Left cardiac atrium (tissue), 4 donors: ENCODE measurements around the gene ADORA2A. TPM values are rescaled to one million over a fixed set of nuclear protein-coding genes. Genes with fewer than 3 reads are reported as not detected.
A peak's percentile ranks its signal among the peaks of the same experiment; 100 is the strongest.

Experiments used
- ATAC-seq, 2 donors: fragments of 200-7000 bp; cut with Tn5 transposase; one replicate each; pipeline ENCODE4 v1.9.1; 2020; ENCODE audit warnings: mild to moderate bottlenecking in 2 of 2, moderate library complexity in 2 of 2
- DNase-seq: peaks from one replicate; pipeline ENCODE4 v3.0.0-alpha.2; 2020
- intact Hi-C, 2 donors: fragments of 100-400 bp; cut with DNase I; formaldehyde crosslinking; loops; one replicate each; pipeline versions ENCODE4 v1.14.1 to v1.15.1; 2022 to 2023
- total RNA-seq, 2 donors: library from RNA; stranded (reverse); fragmentation: NEBNext Ultra II Directional; extraction: Animal tissue kit (Norgen Biotek cat#: 25700); gene quantifications; one replicate each; pipeline ENCODE4 v1.2.1, GENCODE V29; 2021
- donor health status: DM: no; HTN: yes; CAD: no.
- donor health status: DM: no; HTN: yes; CAD: no; lungs with severe emphysema.
- donor health status: DM: yes; HTN: yes; CAD: no.
- donor health status: Dilated cardiomyopathy.

The ADORA2A gene
- total RNA-seq, 2 donors from 2014 or later: 4.6 to 6.0 TPM

GRCh38 chr22:24414984-24415945 lies 12.1 kb upstream of the ADORA2A start:
- ATAC-seq (no peak), DNase-seq (no peak)
- intact Hi-C loops: no loop called here

- intact Hi-C loops: no loop called here
- no peak for DNase-seq
- no peak for ATAC-seq
Observed at GRCh38 chr22:24416095-24416494, 11.3 kb upstream of the ADORA2A start.

DNA sequence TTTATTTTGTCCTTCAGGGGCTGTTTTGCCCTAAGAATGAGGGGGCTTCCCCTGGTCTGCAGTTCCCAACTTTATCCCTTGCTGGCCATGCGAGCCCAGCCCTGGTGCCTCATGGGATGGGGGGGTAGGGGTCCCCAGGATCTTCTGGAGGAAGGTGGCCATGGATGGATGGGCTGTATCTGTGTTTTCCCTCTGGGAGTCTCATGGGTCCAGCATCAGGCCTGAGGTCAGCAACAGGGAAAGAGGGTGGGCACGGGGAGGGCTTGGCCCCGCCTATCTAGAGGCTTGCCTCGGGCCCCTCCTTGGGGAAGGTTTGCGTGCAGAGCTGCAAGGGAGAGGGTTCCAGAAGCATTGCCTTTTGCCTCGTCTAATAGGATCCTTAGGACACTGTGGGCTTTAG lies 10.8 kb upstream of the ADORA2A start:
- ATAC-seq: no peak
- intact Hi-C loops: no loop called here
- DNase-seq: no peak

- DNase-seq: no peak
- intact Hi-C loops: no loop called here
Observed at GRCh38 chr22:24417200-24417599, 10.2 kb upstream of the ADORA2A start.

GRCh38 chr22:24417901-24418641 lies 9.3 kb upstream of the ADORA2A start:
- ATAC-seq (no peak), DNase-seq (no peak)
- intact Hi-C loops: no loop called here

More at GRCh38 chr22:24417200-24417599, 10.2 kb upstream of the ADORA2A start:
- no peak for ATAC-seq

GRCh38 chr22:24418786-24419474 lies 8.5 kb upstream of the ADORA2A start:
- ATAC-seq: no peak
- no peak for DNase-seq
- intact Hi-C loops: no loop called here

- intact Hi-C loops: no loop called here
- ATAC-seq (no peak), DNase-seq (no peak)
Observed at GRCh38 chr22:24419475-24419850, 7.9 kb upstream of the ADORA2A start.

DNA sequence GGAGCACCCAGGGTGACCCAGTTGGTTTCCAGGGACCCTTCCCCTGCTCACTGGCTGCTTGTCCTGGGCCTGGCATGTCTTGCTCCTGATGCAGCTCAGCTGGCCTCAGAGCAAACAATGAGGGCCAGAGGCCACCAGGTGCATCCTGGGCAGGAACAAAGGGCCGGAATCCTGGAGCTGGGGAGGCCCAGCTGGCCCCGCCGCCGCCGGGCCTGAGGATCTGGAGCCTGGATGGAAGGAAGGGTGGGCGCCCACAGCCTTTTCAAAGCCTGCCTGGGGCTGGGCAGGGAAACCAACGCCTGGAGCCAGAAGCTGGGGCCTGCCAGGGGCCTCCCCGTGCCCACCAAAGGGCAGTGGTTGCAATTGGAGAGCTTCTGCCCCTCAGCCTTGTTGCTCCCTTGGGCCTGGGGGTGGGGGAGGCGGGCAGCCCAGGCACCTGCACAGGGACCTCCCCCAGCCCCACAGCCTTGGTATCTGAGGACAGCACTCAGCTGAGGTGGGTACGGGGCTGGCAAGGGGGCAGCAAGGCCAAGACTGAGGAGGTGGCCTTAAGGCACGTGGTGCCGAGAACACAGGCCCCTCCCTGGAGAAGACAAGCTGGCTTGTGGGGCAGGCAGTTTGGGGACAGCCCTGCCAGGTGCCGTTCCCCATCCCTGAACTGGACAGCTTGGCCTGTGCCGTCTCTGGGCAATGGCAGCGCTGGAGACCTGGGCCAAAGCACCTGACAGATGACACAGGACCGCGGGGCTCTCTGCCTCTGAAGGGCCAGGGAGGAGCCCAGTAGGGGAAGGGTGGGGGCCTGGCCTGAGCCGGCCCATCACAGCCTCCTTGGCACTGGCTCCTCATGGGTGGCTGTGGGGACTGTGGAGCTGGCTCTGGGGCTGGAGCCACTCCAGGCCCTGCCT lies 7.1 kb upstream of the ADORA2A start:
- intact Hi-C loops: loop anchor here (5.0 kb wide), 3 partner anchors 67 to 102 kb away; no protein-coding TSS in a partner anchor
- no peak for DNase-seq
- peak; percentile 6 to 21 for ATAC-seq

- ATAC-seq: no peak
- intact Hi-C loops: loop anchor here (5.0 kb wide), 3 partner anchors 66 to 101 kb away; no protein-coding TSS in a partner anchor
- DNase-seq: no peak
Observed at GRCh38 chr22:24420977-24421343, 6.4 kb upstream of the ADORA2A start.

DNA sequence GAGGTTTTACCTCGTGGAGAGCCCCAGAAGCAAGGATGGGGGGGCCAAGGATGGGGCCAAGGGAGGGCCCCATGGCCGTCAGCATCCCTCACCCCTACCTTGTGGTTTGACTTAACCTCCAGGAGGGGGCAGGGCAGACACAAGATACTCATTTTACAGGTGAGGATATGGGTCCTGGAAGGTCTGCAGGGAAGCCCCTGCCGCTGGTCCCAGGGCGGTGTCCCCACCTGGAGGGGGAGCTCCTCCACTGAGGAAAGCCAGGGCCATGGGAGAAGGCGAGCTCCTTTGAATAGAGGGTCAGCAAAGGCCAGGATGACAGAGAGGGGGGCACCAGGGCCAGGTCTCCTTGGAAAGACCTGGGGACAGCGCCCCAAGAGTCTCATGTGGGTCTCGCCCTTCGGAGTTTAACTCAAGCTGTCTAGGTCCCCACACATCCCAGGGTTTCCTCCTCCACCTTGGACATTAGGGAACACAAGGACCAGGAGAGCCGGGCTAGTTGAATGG lies 5.9 kb upstream of the ADORA2A start:
- no peak for DNase-seq
- intact Hi-C loops: loop anchor here (5.0 kb wide), 3 partner anchors 66 to 101 kb away; no protein-coding TSS in a partner anchor
- no peak for ATAC-seq

- ATAC-seq (no peak), DNase-seq (no peak)
- intact Hi-C loops: loop anchor here (5.0 kb wide), 3 partner anchors 65 to 100 kb away; no protein-coding TSS in a partner anchor
Observed at GRCh38 chr22:24422102-24422665, 5.2 kb upstream of the ADORA2A start.

GRCh38 chr22:24423519-24424000 lies 3.8 kb upstream of the ADORA2A start:
- intact Hi-C loops: loop anchor here (5.0 kb wide), 3 partner anchors 64 to 99 kb away; no protein-coding TSS in a partner anchor
- DNase-seq (peak; percentile 73), ATAC-seq (peak; percentile 78 to 81)

DNA sequence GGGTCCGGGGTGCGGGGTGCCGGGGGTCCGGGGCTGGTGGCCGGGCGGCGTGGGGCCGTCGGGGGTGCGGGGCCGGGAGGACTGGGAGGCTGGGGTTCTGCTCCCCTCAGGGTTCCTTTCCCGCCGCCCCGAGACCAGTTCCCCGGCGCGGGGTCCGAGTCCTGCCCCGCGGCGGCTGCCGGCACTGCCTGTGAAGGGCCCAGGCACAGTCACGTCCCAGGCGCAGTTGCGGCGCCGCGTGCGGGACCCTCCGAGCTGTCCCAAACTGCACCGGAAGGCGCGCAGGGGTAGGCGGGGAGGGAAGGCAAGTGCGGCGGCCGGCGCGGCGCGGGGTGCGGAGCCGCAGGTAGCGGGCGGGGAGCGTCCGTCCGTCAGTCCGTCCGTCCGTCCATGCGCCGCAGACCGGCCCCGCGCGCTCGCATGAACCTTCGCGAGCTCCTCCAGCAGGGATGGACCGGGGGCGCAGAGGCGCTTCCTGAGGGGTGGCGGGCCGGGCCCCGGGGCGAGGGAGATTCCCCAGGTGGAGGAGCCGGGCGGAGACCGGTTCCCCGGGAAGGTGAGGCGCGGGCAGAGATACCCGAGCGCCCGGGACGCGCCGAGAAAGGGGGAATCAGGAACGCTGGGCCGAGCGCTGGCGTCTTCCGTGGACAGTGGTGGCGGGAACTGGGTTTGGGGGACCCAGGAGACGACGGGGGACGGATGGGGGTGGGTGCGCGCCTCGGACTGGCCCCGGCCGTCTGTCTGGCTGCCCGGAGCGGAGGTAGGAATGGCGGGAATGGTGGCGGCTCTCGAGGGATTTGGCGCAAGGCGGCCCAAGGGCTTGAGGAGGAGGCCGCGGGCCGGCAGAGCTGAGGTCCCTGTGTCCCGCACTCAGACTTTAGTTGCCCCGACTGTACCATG lies 3.1 kb upstream of the ADORA2A start:
- intact Hi-C loops: loop anchor here (5.0 kb wide), 3 partner anchors 63 to 98 kb away; no protein-coding TSS in a partner anchor
- ATAC-seq (peak; percentile 17 to 20), DNase-seq (no peak)

DNA sequence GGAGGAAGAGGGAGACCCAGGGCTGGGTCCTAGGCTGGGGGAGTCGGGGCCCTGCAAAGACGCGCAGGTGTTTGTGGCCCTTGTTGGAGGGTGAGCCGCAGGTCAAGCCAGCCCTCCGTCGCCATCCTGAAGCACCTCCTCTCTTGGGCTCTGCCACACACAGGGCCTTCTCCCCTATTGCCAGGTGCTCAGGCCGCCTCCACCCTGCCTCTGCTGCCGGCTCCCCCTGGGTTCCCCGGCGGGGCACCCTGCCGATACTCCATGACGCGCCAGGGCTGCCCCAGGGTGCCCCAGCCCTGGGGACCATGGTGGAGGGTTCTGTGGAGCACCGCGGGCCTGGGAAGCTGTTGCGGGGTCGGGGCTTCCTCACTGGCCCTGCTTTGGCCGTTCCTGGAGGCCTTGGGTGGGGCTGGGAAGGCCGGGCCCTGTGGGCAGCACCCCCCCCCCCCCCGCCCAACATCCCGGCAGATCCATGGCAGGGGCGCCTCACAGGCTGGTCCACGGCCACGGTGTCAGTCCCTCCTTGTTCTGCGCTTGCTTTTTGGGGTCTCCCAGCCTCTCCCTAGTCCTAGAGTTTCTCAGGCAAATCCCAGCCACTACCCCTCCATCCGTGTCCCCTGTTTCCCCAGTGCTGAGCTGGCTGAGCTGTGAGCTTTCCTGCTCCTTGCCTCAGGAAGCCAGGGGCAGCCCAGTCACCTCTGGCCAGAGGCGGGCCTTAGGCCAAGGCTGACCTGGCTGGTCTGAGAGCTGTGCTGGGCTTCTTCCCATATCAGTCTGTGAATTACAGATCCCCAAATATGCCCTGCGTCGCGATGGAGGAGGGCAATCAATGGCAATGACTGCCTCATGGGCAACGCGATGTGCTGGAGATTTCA lies 2.3 kb upstream of the ADORA2A start:
- intact Hi-C loops: loop anchor here (5.0 kb wide), 3 partner anchors 62 to 97 kb away; no protein-coding TSS in a partner anchor

GRCh38 chr22:24426436-24426835 lies 963 bp upstream of the ADORA2A start:
- no peak for DNase-seq
- no peak for ATAC-seq
- intact Hi-C loops: no loop called here

More for the DNA sequence above, 2.3 kb upstream of the ADORA2A start:
- ATAC-seq: no peak
- no peak for DNase-seq
